SK-MEL-5 (cell line): ENCODE results near the gene BEGAIN. TPM values are rescaled to one million over a fixed set of nuclear protein-coding genes. Genes with fewer than 3 reads are reported as not detected.

Experiments used
- DNase-seq: peaks from one replicate; pipeline ENCODE4 v3.0.0-alpha.2; 2016; ENCODE audit warnings: low read depth, low spot score
- in situ Hi-C: cut with HindIII; loops from 2 replicates; pipeline ENCODE4 v1.10.0; 2016; ENCODE audit warnings: low sequenced_read_pairs, high pct_unique_total_duplicates, low pct_unique_long_range_greater_than_20kb
- total RNA-seq: library from RNA; depleted of rRNA; stranded (reverse); fragments of >200 nt; shearing (Covaris generic); gene quantifications from 2 replicates; pipeline ENCODE4 v1.2.3, GENCODE V29; 2014

The BEGAIN gene
- total RNA-seq, 1 experiment from 2014 or later, result 10.0 TPM

- DNase-seq, result no peak
- in situ Hi-C loops, result no loop called here
These were observed 18.0 kb upstream of the BEGAIN start for GRCh38 chr14:100605230-100605629.

DNA sequence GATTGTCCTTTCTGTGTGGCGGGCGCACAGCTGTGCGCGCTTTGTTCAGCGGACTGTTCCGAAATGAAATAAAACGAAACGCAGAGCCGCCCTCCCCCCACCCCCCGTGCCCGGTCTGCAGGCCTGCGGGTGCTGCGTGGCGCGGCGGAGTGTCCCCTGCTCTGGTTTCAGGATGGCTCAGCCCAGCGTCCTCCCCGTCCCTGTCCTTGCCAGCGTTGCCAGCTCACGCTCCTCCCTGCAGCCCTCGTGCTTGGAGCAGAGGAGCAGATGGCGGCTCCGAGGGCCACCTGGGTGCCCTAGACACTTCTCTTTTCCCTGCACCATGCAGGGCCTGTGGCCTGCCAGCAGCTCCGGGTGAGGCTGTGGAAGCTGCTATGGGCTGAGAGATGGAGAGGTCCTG is 17.5 kb upstream of the BEGAIN start:
- in situ Hi-C loops, result no loop called here
- no peak for DNase-seq

- in situ Hi-C loops, result no loop called here
- DNase-seq, result no peak
These were observed 16.9 kb upstream of the BEGAIN start for GRCh38 chr14:100604121-100604501.

DNA sequence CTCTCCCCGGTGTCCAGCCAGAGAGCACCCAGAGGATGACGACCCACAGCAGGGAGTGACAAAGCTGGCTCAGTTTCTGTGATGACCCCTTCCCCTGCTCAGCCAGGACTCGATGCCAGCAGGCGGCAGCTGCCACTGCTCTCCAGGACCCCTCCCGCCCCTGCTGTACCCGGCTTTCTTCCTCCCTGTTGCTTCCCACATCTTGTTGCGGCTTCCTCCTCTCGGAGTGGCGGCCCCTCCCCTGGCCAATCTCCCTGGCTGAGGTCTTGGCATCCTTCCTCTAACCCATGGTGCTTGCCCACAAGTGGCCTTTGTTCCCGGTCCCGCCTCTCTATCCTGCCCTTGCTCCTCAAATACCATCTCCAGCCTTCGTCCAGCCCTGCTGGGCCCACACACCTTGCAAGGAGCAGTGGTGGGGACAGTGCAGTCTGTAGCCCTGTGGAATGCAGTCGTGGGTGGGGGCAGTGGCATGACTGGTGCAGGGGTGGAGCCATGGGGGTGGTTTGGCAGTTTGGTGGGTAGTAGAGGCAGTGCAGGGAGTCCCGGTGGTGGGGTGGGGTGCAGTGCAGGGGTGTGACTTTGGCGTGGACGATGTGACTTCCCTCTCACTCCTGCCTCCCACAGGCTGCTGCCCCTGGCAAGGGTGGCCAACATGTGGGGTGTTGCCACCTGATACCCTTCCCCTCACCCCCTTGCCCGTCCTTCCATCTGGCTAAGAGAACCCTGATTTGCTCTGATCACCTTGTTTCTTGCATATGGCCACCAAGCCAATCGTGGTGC is 16.3 kb upstream of the BEGAIN start:
- DNase-seq, result no peak
- in situ Hi-C loops, result no loop called here

- in situ Hi-C loops, result no loop called here
- no peak for DNase-seq
These were observed 15.5 kb upstream of the BEGAIN start for GRCh38 chr14:100602621-100603230.

GRCh38 chr14:100601914-100602313 is 14.7 kb upstream of the BEGAIN start:
- in situ Hi-C loops, result no loop called here
- DNase-seq, result no peak

GRCh38 chr14:100601064-100601463 is 13.8 kb upstream of the BEGAIN start:
- no peak for DNase-seq
- in situ Hi-C loops, result no loop called here

DNA sequence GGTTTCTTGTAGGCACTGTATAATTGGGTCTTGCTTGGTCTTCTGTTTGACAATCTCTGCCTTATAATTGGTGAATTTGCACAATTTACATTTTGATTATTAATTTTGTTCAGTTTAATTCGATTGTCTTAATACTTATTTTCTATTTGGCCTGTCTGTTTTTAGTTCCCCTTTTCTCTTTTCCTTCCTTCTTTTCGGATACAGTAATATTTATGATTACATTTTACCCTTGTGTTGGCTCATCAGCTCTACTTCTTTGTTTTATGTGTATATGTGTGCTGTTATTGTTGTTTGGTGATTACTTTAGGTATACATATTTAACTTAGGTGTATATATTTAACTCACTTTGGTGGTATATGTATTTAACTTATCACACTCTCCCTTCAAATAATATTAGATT is 12.8 kb upstream of the BEGAIN start:
- DNase-seq, result no peak
- in situ Hi-C loops, result no loop called here

DNA sequence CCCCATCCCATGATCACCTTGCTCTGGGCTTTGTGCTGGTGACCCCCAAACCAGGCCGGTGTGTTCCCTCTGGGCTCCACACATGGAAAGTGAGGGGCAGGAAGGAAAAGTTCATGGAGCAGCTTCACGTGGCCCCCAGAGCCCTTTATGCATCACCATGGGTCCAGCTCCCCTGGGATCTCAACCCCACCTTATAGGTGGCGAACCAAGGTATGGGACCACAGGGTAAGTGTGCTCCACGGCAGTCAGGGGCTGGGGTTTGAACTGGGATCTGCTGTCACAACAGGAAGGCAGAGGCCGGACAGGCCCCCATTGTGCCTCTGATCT is 7.4 kb upstream of the BEGAIN start:
- in situ Hi-C loops, result no loop called here
- no peak for DNase-seq

- in situ Hi-C loops, result no loop called here
- DNase-seq, result no peak
These were observed 6.8 kb upstream of the BEGAIN start for GRCh38 chr14:100593751-100594624.

DNA sequence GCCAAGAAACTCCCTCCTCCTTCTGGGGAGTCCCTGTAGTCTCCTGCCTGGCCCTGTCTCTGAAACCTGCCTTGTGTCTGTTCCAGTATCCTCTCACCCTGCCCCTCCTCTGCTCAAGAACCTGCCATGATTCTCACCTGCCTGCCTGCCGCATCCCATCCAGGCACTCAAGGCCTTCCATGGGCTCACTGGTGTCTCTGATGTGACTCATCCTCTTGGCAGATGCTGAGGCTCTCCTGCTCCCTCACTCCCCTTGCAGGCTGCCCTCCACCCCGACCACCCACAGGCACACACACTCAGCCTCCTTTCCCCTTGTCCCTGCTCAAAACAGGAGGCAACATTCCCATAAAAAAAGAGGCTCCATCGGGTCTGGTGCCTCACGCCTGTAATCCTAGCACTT is 5.8 kb upstream of the BEGAIN start:
- DNase-seq, result no peak

GRCh38 chr14:100592461-100592891 is 5.3 kb upstream of the BEGAIN start:
- no peak for DNase-seq
- in situ Hi-C loops, result no loop called here

More for the DNA sequence above, 5.8 kb upstream of the BEGAIN start:
- in situ Hi-C loops, result no loop called here

- DNase-seq, result no peak
- in situ Hi-C loops, result no loop called here
These were observed 4.5 kb upstream of the BEGAIN start for GRCh38 chr14:100591453-100592371.

GRCh38 chr14:100590726-100591452 is 3.7 kb upstream of the BEGAIN start:
- in situ Hi-C loops, result no loop called here
- DNase-seq, result no peak

DNA sequence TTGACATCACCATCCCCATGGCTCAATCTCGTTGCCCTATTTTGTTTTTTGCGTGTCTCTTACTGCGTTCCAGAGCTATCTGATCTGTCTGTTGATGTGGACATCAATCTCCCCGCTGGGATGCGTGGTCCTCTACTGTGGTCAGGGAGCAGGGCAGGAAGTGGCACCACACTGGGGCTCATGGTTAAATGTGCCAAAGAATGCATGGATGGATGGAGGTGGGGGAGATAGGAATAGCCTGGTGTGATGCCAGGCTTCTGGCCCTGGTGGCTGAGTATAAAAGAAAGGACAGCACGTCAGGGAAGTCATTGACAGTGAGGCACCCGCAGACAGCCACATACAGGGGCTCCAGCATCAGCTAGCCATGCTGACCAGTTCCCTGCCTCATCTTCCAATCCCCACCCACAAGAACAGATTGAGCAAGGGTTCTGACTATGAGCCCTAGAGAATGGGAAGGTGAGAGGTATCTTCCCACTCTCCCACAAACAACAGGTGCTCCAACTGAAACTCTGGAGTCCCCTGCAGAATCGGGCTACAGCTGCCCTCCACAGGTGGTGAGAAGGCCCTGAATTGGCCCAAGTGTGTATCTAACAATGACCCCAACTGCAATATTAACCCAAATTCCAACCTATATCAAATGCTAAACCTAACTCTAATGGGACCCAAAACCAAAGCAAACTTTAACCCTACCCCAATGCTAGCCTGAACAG is 2.7 kb upstream of the BEGAIN start:
- in situ Hi-C loops, result no loop called here

GRCh38 chr14:100589071-100589759 is 2.0 kb upstream of the BEGAIN start:
- in situ Hi-C loops, result no loop called here
- no peak for DNase-seq

More for the DNA sequence above, 2.7 kb upstream of the BEGAIN start:
- DNase-seq, result no peak
